Stimulated activated CD4-positive, alpha-beta T cell treated with anti-CD3 and anti-CD28 coated beads, Interleukin-1b, Interleukin-23, amount 100 ng/mL, for 48 hours (primary cell): ENCODE data around the gene CHMP3.

Source experiments
- DNase-seq: peaks from one replicate; pipeline ENCODE4 v3.0.0-alpha.2; 2020

The CHMP3 gene

GRCh38 chr2:86461042-86461743, 102.0 kb downstream of the CHMP3 start:
- no peak for DNase-seq

- DNase-seq = no peak
Measured at GRCh38 chr2:86455181-86455580, 108.1 kb downstream of the CHMP3 start.

DNA sequence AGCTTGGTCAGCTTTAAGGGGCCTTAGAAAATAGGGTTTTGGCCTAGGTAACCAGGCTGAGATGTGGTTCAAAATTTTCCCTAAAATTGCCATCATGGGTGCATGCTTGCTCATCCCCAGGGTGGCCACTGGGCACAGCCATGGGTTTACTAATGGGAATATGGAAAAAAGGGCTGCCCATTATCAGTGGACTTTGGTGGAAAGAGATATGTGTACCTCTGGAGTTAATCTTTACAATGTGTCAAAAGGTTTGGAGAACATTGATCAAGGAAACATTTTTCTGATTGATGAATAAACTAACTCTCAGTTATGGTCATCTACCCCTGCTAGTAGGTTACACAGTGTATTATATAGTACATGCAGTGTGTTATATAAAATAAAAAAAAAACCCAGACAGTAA, 109.0 kb downstream of the CHMP3 start:
- DNase-seq = no peak

GRCh38 chr2:86453836-86454235, 109.4 kb downstream of the CHMP3 start:
- no peak for DNase-seq
